ENCODE data around the gene CACNG6.

CACNG6 gene

GRCh38 chr19:54047616-54048015, 56.2 kb downstream of the CACNG6 start:
- DNase-seq (ENCODE audit: low read depth) = no peak
